OCI-LY7 (cell line): ENCODE results near the gene IQSEC1. TPM values are rescaled to one million over a fixed set of nuclear protein-coding genes. Genes with fewer than 3 reads are reported as not detected.

Experiments
- BruUV-seq: library from RNA; stranded (reverse); fragments of 400-500 nt; replicated peaks from 2 replicates; lab custom pipeline; 2021; lab: Mats Ljungman, UMichigan
- CTCF ChIA-PET: fragments of 300-600 bp; sonication (Branson Sonifier 250); formaldehyde crosslinking; loops from one replicate; lab custom pipeline; 2022; ENCODE audit warnings: antibody characterized with exemption; ENCODE audit not compliant: unreplicated experiment; lab: Charles Lee
- POLR2A ChIA-PET: fragments of 300-600 bp; sonication (Branson Sonifier 250); formaldehyde crosslinking; loops from one replicate; lab custom pipeline; 2022; ENCODE audit warnings: antibody characterized with exemption; lab: Charles Lee
- DNase-seq: peaks from one replicate; pipeline ENCODE4 v3.0.0-alpha.2; 2015; ENCODE audit warnings: low spot score
- H2AFZ ChIP-seq: fragments of 200-600 bp; sonication (generic), shearing (Covaris generic); 2 replicates; pipeline ENCODE4 v1.6.1; 2014; ENCODE audit warnings: mild to moderate bottlenecking, antibody characterized with exemption, low read length, moderate library complexity
- H3K27ac ChIP-seq: fragments of 200-600 bp; sonication (generic); 2 replicates; pipeline ENCODE4 v1.5.1; 2014; ENCODE audit warnings: mixed run types, low read depth, mild to moderate bottlenecking, moderate library complexity, low read length, inconsistent platforms; ENCODE audit not compliant: poor library complexity, severe bottlenecking
- H3K36me3 ChIP-seq: fragments of 200-600 bp; sonication (generic); 2 replicates; pipeline ENCODE4 v1.6.1; 2014; ENCODE audit warnings: mild to moderate bottlenecking, antibody characterized with exemption, low read length, moderate library complexity, mixed read lengths; ENCODE audit not compliant: insufficient read depth
- H3K4me1 ChIP-seq: fragments of 200-600 bp; sonication (generic); 2 replicates; pipeline ENCODE4 v1.5.1; 2014; ENCODE audit warnings: mild to moderate bottlenecking, low read length; ENCODE audit not compliant: insufficient read depth, poor library complexity, severe bottlenecking
- H3K4me2 ChIP-seq: fragments of 200-600 bp; sonication (generic); 2 replicates; pipeline ENCODE4 v1.6.1; 2014; ENCODE audit warnings: mild to moderate bottlenecking, low read length
- H3K4me3 ChIP-seq: fragments of 200-600 bp; sonication (generic); 2 replicates; pipeline ENCODE4 v1.5.1; 2014; ENCODE audit warnings: mild to moderate bottlenecking, low read depth, low read length; ENCODE audit not compliant: poor library complexity, severe bottlenecking
- H3K79me2 ChIP-seq: fragments of 200-600 bp; sonication (generic); 2 replicates; pipeline ENCODE4 v1.6.1; 2016; ENCODE audit warnings: low read depth, mild to moderate bottlenecking, low read length, moderate library complexity, mixed read lengths; ENCODE audit not compliant: insufficient read depth
- H3K9me2 ChIP-seq: fragments of 200-600 bp; sonication (generic); 2 replicates; pipeline ENCODE4 v1.6.1; 2016; ENCODE audit warnings: mild to moderate bottlenecking, low read length, mixed read lengths; ENCODE audit not compliant: insufficient read depth
- H3K9me3 ChIP-seq: fragments of 200-600 bp; sonication (generic); 2 replicates; pipeline ENCODE4 v1.6.1; 2014; ENCODE audit warnings: mild to moderate bottlenecking, mixed run types, low read length, mixed read lengths
- H4K20me1 ChIP-seq: fragments of 200-600 bp; sonication (generic); 2 replicates; pipeline ENCODE4 v1.6.1; 2014; ENCODE audit warnings: mild to moderate bottlenecking, antibody characterized with exemption, low read length, moderate library complexity, mixed read lengths; ENCODE audit not compliant: insufficient read depth
- CTCF ChIP-seq: fragments of 200-600 bp; sonication (generic); conservative IDR thresholded peaks from 2 replicates; pipeline ENCODE4 v1.5.1; 2014; ENCODE audit warnings: mild to moderate bottlenecking, antibody characterized with exemption, low read length, moderate library complexity, mixed read lengths
- EZH2phosphoT487 ChIP-seq: fragments of 200-600 bp; sonication (generic); IDR thresholded peaks from 2 replicates; pipeline ENCODE4 v1.6.1; 2018; ENCODE audit warnings: low read depth, borderline replicate concordance, mild to moderate bottlenecking, mixed run types, antibody characterized with exemption, low read length, moderate library complexity, mixed read lengths
- intact Hi-C: fragments of 100-400 bp; cut with micrococcal nuclease; formaldehyde crosslinking; loops from one replicate; pipeline ENCODE4 v1.10.0; 2022; ENCODE audit not compliant: unreplicated experiment
- total RNA-seq, 2 experiments: library from RNA; depleted of rRNA in 1 of 2; stranded (reverse); fragments of >200 nt in 1 of 2; shearing (Covaris generic) in 1 of 2; gene quantifications; 2 replicates each; pipeline ENCODE4 v1.2.3, GENCODE V29; 2014 to 2022

IQSEC1 gene
- total RNA-seq, 2 experiments from 2014 or later: 25.2 to 70.1 TPM

- Histone ChIP-seq H3K4me3 (no peak overlapping the region), H3K4me2 (peak overlapping the region; percentile 67), H3K9me2 (no peaks in the 10 kb centered on the region), H4K20me1 (no peaks in the 10 kb centered on the region), H2AFZ (no peak overlapping the region; the same call in 1 of the 2 replicates), H3K9me3 (no peaks in the 10 kb centered on the region), H3K27ac (peak overlapping the region; percentile 87), H3K4me1 (peaks cover 78% of the 10 kb centered on the region), H3K79me2 (no peaks in the 10 kb centered on the region), H3K36me3 (no peaks in the 10 kb centered on the region)
- TF ChIP-seq CTCF: no peak
- no peak for TF ChIP-seq EZH2phosphoT487
- intact Hi-C loops: loop anchor here (5.0 kb wide), 1 partner anchor 341 kb away; no protein-coding TSS in a partner anchor
- POLR2A ChIA-PET: interaction anchor here (0.6 to 1.9 kb wide), 6 partner anchors 15 to 365 kb away, joined by 3 to 5 read pairs (median 3); no protein-coding TSS in a partner anchor
- peak; percentile 88 for DNase-seq
- CTCF ChIA-PET: no interaction called here
- BruUV-seq: no TSS peak
Measured at GRCh38 chr3:13086531-13086981, 13.3 kb upstream of the IQSEC1 start.

- H3K9me2 ChIP-seq: no peaks in the 10 kb centered on the region
- no peaks in the 10 kb centered on the region for H3K36me3 ChIP-seq
- H3K79me2 ChIP-seq: no peaks in the 10 kb centered on the region
- no peak overlapping the region for H3K4me3 ChIP-seq
- peaks cover 76% of the 10 kb centered on the region for H3K4me1 ChIP-seq
- H2AFZ ChIP-seq: no peak overlapping the region; the same call in 1 of the 2 replicates
- no peaks in the 10 kb centered on the region for H4K20me1 ChIP-seq
- intact Hi-C loops: loop anchor here (5.0 kb wide), 1 partner anchor 341 kb away; no protein-coding TSS in a partner anchor
- H3K9me3 ChIP-seq: no peaks in the 10 kb centered on the region
- TF ChIP-seq EZH2phosphoT487: no peak
- TF ChIP-seq CTCF: no peak
- ChIA-PET POLR2A (interaction anchor here (0.5 to 1.1 kb wide), 3 partner anchors 13 to 1379 kb away, joined by 3 to 4 read pairs (median 3); no protein-coding TSS in a partner anchor), CTCF (no interaction called here)
- no TSS peak for BruUV-seq
- DNase-seq: peak; percentile 27
- H3K4me2 ChIP-seq: peak overlapping the region; percentile 67
- peak overlapping the region; percentile 87 for H3K27ac ChIP-seq
Measured at GRCh38 chr3:13085846-13086179, 12.6 kb upstream of the IQSEC1 start.

GRCh38 chr3:13085081-13085845 is 12.0 kb upstream of the IQSEC1 start:
- no peaks in the 10 kb centered on the region for H3K79me2 ChIP-seq
- H3K36me3 ChIP-seq: no peaks in the 10 kb centered on the region
- intact Hi-C loops: loop anchor here (5.0 kb wide), 1 partner anchor 342 kb away; no protein-coding TSS in a partner anchor
- H3K27ac ChIP-seq: peak overlapping the region; percentile 87
- peaks cover 81% of the 10 kb centered on the region for H3K4me1 ChIP-seq
- H3K4me2 ChIP-seq: peak overlapping the region; percentile 67
- peak; percentile 43 for DNase-seq
- CTCF ChIA-PET: no interaction called here
- H3K9me2 ChIP-seq: no peaks in the 10 kb centered on the region
- no peaks in the 10 kb centered on the region for H3K9me3 ChIP-seq
- H4K20me1 ChIP-seq: no peaks in the 10 kb centered on the region
- TF ChIP-seq EZH2phosphoT487: no peak
- no peak for TF ChIP-seq CTCF
- BruUV-seq: no TSS peak
- H3K4me3 ChIP-seq: no peak overlapping the region
- POLR2A ChIA-PET: interaction anchor here (0.5 to 1.1 kb wide), 7 partner anchors 9 to 1378 kb away, joined by 3 to 5 read pairs (median 4); no protein-coding TSS in a partner anchor
- no peak overlapping the region; the same call in 1 of the 2 replicates for H2AFZ ChIP-seq
